A549 (cell line): Measurements from ENCODE around the gene ZBTB22. TPM values are rescaled to one million over a fixed set of nuclear protein-coding genes. Genes with fewer than 3 reads are reported as not detected.

Experiments used
- ATAC-seq, 2 experiments: fragments of 200-7000 bp in 1 of 2; fragments of >200 bp in 1 of 2; cut with Nextera tagmentation in 1 of 2; cut with Tn5 transposase in 1 of 2; 3 replicates each; pipeline versions ENCODE4 v1.8.0 to v1.9.1; 2018 to 2020; ENCODE audit warnings: mild to moderate bottlenecking in 1 of 2, moderate library complexity in 1 of 2
- CTCF ChIA-PET: fragments of 300-600 bp; sonication (Branson Sonifier 250); formaldehyde crosslinking; extraction: SDS; loops from one replicate; lab custom pipeline; 2021; ENCODE audit warnings: antibody characterized with exemption, inconsistent platforms; lab: Yijun Ruan, JAX
- POLR2A ChIA-PET: fragments of 350-600 bp; formaldehyde crosslinking; extraction: SDS; loops from one replicate; lab custom pipeline; 2021; ENCODE audit warnings: antibody characterized with exemption, inconsistent platforms; lab: Yijun Ruan, JAX
- DNase-seq, 2 experiments: peaks; one replicate each; pipeline versions ENCODE4 v3.0.0 to v3.0.0-alpha.2; 2011 to 2016; ENCODE audit warnings: low read depth in 1 of 2, low spot score in 1 of 2
- FAIRE-seq: peaks from 2 replicates; lab custom pipeline; 2011; peaks lifted over from hg19 to GRCh38; lab: Jason Lieb, UNC
- H3K27ac ChIP-seq, 2 experiments: fragments of >200 bp; sonication (Bioruptor Twin); formaldehyde crosslinking; 3 replicates each; pipeline ENCODE4 v1.5.1; 2016 to 2017
- H3K4me1 ChIP-seq: fragments of >200 bp; sonication (Bioruptor Twin); formaldehyde crosslinking; 3 replicates; pipeline ENCODE4 v1.6.1; 2016
- H3K4me2 ChIP-seq: fragments of >200 bp; sonication (Bioruptor Twin); formaldehyde crosslinking; 3 replicates; pipeline ENCODE4 v1.6.1; 2016
- H3K4me3 ChIP-seq: fragments of >200 bp; sonication (Bioruptor Twin); formaldehyde crosslinking; 3 replicates; pipeline ENCODE4 v1.5.1; 2016
- H3K9me3 ChIP-seq: fragments of >200 bp; sonication (Bioruptor Twin); formaldehyde crosslinking; 3 replicates; pipeline ENCODE4 v1.6.1; 2016
- CHD4 ChIP-seq: fragments of 200-600 bp; sonication (generic); IDR thresholded peaks from 2 replicates; pipeline ENCODE4 v1.6.1; 2016; ENCODE audit warnings: antibody characterized with exemption, mild to moderate bottlenecking, borderline replicate concordance
- EHF ChIP-seq: fragments of 250-450 bp; sonication (Bioruptor Pico); IDR thresholded peaks from 2 replicates; pipeline ENCODE4 v1.5.0; 2020; ENCODE audit warnings: mild to moderate bottlenecking
- EP300 ChIP-seq, 2 experiments: fragments of >200 bp; sonication (Bioruptor Twin); formaldehyde crosslinking; IDR thresholded peaks; 2 replicates in 1 of 2; 3 replicates in 1 of 2; pipeline ENCODE4 v1.6.1; 2016 to 2017
- GATA3 ChIP-seq: IDR thresholded peaks from 2 replicates; pipeline ENCODE4 v1.6.1; 2012; ENCODE audit warnings: borderline replicate concordance
- HOXB5 ChIP-seq: fragments of 250-450 bp; sonication (Bioruptor Pico); IDR thresholded peaks from 2 replicates; pipeline ENCODE4 v1.5.0; 2020; ENCODE audit warnings: mild to moderate bottlenecking, moderate library complexity
- JUNB ChIP-seq: fragments of >200 bp; sonication (Bioruptor Twin); formaldehyde crosslinking; IDR thresholded peaks from 2 replicates; pipeline ENCODE4 v1.6.1; 2016
- MAZ ChIP-seq: fragments of 150-350 bp; IDR thresholded peaks from 2 replicates; pipeline ENCODE4 v1.6.1; 2014; ENCODE audit warnings: antibody characterized with exemption, low read depth, low read length, borderline replicate concordance
- MYC ChIP-seq: IDR thresholded peaks from 2 replicates; pipeline ENCODE4 v1.6.1; 2012; ENCODE audit warnings: mild to moderate bottlenecking, inconsistent platforms, low read length, improper control_type of control experiment, borderline replicate concordance
- NPAS2 ChIP-seq: fragments of 250-450 bp; sonication (Bioruptor Pico); IDR thresholded peaks from 2 replicates; pipeline ENCODE4 v1.8.0; 2022; ENCODE audit warnings: mild to moderate bottlenecking, moderate library complexity, borderline replicate concordance
- PHF8 ChIP-seq: fragments of 200-600 bp; sonication (generic); IDR thresholded peaks from 2 replicates; pipeline ENCODE4 v1.6.1; 2016; ENCODE audit warnings: low read depth, mild to moderate bottlenecking, antibody characterized with exemption, moderate library complexity, borderline replicate concordance
- RAD21 ChIP-seq, 2 experiments: fragments of >200 bp in 1 of 2; sonication (Bioruptor Twin) in 1 of 2; formaldehyde crosslinking in 1 of 2; IDR thresholded peaks in 1 of 2; conservative IDR thresholded peaks in 1 of 2; 2 replicates in 1 of 2; 3 replicates in 1 of 2; pipeline ENCODE4 v1.6.1; 2012 to 2018; ENCODE audit warnings: inconsistent platforms in 1 of 2
- RFX5 ChIP-seq: fragments of 450-650 bp; IDR thresholded peaks from 2 replicates; pipeline ENCODE4 v1.7.1; 2014; ENCODE audit warnings: antibody characterized with exemption, mild to moderate bottlenecking, moderate library complexity
- RNF2 ChIP-seq: fragments of 200-600 bp; sonication (generic); IDR thresholded peaks from 2 replicates; pipeline ENCODE4 v1.6.1; 2016; ENCODE audit warnings: low read depth, mild to moderate bottlenecking, antibody characterized with exemption, moderate library complexity, borderline replicate concordance
- SMC3 ChIP-seq: fragments of >200 bp; sonication (Bioruptor Twin); formaldehyde crosslinking; IDR thresholded peaks from 3 replicates; pipeline ENCODE4 v1.6.1; 2018; ENCODE audit warnings: inconsistent platforms
- SREBF2 ChIP-seq: fragments of 450-650 bp; IDR thresholded peaks from 2 replicates; pipeline ENCODE4 v1.6.1; 2014; ENCODE audit warnings: mild to moderate bottlenecking, moderate library complexity
- TFCP2L1 ChIP-seq: fragments of 250-450 bp; sonication (Bioruptor Pico); IDR thresholded peaks from 2 replicates; pipeline ENCODE4 v1.5.0; 2021; ENCODE audit warnings: mild to moderate bottlenecking
- ZNF302 ChIP-seq: fragments of 250-450 bp; sonication (Bioruptor Pico); IDR thresholded peaks from 2 replicates; pipeline ENCODE4 v1.9.0; 2021; ENCODE audit warnings: inconsistent platforms, mild to moderate bottlenecking, moderate library complexity
- ZSCAN20 ChIP-seq: fragments of 250-450 bp; sonication (Bioruptor Pico); IDR thresholded peaks from 2 replicates; pipeline ENCODE4 v1.8.0; 2022; ENCODE audit warnings: mild to moderate bottlenecking, moderate library complexity
- whole genome bisulfite sequencing: methylation state at CpG from one replicate; pipeline ENCODE4 v1.1.6; 2017; ENCODE audit errors: missing lambda C conversion rate; 5-methylcytosine and 5-hydroxymethylcytosine counted together
- polyA plus RNA-seq, 4 experiments: library from polyadenylated mRNA; depleted of rRNA in 3 of 4; stranded (reverse); fragments of >200 nt; fragmentation: RNase III in 1 of 4; extraction: RNeasy Plus Mini Kit Qiagen cat#74134 plus additional on column Dnase treatment in 1 of 4; gene quantifications; 2 replicates in 3 of 4; 3 replicates in 1 of 4; pipeline ENCODE4 v1.2.3, GENCODE V29; 2011 to 2017
- TF ChIP-seq, protein P1 (sequence below): fragments of 450-650 bp; IDR thresholded peaks from 2 replicates; pipeline ENCODE4 v1.6.1; 2014; ENCODE audit warnings: antibody characterized with exemption
- TF ChIP-seq, protein P2 (sequence below): fragments of 250-450 bp; sonication (Bioruptor Pico); IDR thresholded peaks from 2 replicates; pipeline ENCODE4 v1.5.0; 2020; ENCODE audit warnings: low read depth, mild to moderate bottlenecking, moderate library complexity
- TF ChIP-seq, protein P3 (sequence below): fragments of >200 bp; sonication (Bioruptor Twin); formaldehyde crosslinking; IDR thresholded peaks from 3 replicates; pipeline ENCODE4 v1.6.1; 2016
- TF ChIP-seq, protein P4 (sequence below): IDR thresholded peaks from 2 replicates; pipeline ENCODE4 v1.6.1; 2012

ZBTB22 gene
- polyA plus RNA-seq, 2 of the 4 experiments (the other 2 are of a cell fraction): 3.2 to 8.3 TPM

DNA sequence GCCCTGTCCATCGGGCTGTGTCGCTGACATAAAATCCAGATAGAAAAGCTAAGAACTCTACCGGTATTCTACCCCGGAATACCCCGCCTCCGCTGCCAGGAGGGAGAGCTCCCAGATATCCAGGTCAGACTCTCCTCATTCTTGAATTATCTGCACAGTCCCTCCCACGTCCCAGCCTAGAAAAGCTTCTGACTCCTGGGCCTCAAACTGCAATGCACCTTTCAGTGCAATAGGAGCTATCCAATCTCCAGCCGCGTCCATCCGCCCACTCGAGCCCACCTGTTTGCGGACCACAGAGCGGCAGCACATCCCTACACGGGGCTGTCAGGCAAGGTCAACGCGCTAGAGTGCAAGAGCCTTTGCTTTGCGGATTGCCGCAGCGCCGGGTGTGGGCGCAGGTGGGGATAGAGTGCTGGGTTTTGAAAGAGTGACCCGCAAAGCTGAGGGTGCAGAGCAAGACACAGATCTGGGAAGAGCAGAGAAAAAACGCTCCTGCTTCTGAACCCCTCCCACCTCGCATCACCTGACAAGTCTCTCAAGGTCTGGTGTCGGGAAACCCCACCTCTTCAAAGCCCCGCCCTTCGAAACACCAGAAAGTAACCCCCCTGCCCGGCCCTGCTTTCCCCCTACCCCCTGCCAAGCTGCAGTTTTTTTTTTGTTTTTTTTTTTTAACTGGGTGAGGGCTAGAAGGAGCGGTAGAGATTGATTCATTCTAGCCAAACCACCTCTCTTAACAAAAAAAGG is 5.0 kb downstream of the ZBTB22 start:
- ChIA-PET CTCF (interaction anchor here (0.9 to 6.0 kb wide), 4 partner anchors 12 to 34 kb away, joined by 3 to 40 read pairs (median 9); partner anchors contain the start of gene RGL2), POLR2A (interaction anchor here (1.1 kb wide), 1 partner anchor 13 kb away, joined by 5 read pairs; no protein-coding TSS in a partner anchor)
- Histone ChIP-seq H3K9me3 (no peaks in the 10 kb centered on the region), H3K4me2 (peak overlapping the region; percentile 92), H3K4me1 (peaks cover 25% of the 10 kb centered on the region), H3K27ac (peak overlapping the region; percentile 93 to 97), H3K4me3 (peak overlapping the region; percentile 74)
- DNase-seq (peak; percentile 79 to 85), ATAC-seq (peak; percentile 44 to 69; a peak in 5 of 6 replicates), FAIRE-seq (no peak)
- WGBS: 20% methylated on average over 15 of the region's 29 CpGs
- no peak for TF ChIP-seq ZSCAN20 (CRISPR knock-in tag)
- no peak for TF ChIP-seq SREBF2
- TF ChIP-seq MAZ: no peak
- TF ChIP-seq JUNB: no peak
- TF ChIP-seq, protein P1, sequence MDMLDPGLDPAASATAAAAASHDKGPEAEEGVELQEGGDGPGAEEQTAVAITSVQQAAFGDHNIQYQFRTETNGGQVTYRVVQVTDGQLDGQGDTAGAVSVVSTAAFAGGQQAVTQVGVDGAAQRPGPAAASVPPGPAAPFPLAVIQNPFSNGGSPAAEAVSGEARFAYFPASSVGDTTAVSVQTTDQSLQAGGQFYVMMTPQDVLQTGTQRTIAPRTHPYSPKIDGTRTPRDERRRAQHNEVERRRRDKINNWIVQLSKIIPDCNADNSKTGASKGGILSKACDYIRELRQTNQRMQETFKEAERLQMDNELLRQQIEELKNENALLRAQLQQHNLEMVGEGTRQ: peak; percentile 61

DNA sequence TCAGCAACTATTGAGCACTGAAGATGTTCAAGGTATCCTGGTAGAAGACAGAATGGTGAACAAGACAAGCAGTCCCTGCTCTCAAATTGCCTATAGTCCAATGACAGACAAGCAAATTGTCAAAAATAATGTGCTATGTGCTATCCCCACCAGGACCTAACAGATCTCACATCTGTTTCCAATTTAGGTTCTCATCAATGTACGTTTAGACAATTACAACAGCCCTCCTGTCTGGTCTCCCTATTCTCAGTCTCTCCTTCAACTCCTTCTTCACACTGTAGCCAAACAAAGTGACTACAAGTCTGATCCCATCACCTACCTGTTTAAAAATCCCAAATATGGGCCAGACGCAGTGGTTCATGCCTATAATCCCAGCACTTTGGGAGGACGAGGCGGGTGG is 11.2 kb downstream of the ZBTB22 start:
- no peak for DNase-seq
- CTCF ChIA-PET: interaction anchor here (0.8 kb wide), 1 partner anchor 22 kb away, joined by 3 read pairs; no protein-coding TSS in a partner anchor
- ATAC-seq: no peak

DNA sequence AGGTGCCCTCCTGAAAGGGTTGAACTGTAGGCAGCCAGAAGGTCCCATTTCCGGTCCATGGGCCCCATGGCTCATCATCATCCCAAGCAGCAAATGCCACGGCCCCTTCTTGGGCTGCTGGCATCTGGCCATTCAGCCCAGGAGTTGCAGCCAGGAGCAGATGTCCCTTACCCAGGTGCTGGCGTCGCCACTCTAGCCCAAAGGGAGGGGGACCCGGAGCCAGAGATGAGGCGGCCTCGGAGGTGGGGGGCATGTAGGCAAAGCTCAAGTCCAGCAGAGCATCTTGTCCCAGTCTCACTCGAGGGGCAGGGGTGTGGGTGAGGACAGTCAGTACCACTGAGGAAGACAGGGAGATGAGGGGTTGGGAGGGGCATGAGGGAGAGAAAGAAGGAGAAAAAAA is 12.5 kb downstream of the ZBTB22 start:
- Histone ChIP-seq H3K4me3 (no peak overlapping the region), H3K4me1 (no peaks in the 10 kb centered on the region), H3K4me2 (no peak overlapping the region), H3K27ac (no peak overlapping the region), H3K9me3 (no peaks in the 10 kb centered on the region)
- no peak for DNase-seq
- ChIA-PET CTCF (interaction anchor here (1.4 kb wide), 1 partner anchor 121 kb away, joined by 3 read pairs; no protein-coding TSS in a partner anchor), POLR2A (no interaction called here)
- 90% methylated on average over 5 of the region's 8 CpGs for WGBS
- ATAC-seq: no peak
- no peak for FAIRE-seq
- no peak for TF ChIP-seq RAD21 (conservative IDR thresholded peaks at IDR 0.05 in 1 of 2, IDR thresholded peaks at IDR 0.05 in 1 of 2)
- TF ChIP-seq, protein P2, sequence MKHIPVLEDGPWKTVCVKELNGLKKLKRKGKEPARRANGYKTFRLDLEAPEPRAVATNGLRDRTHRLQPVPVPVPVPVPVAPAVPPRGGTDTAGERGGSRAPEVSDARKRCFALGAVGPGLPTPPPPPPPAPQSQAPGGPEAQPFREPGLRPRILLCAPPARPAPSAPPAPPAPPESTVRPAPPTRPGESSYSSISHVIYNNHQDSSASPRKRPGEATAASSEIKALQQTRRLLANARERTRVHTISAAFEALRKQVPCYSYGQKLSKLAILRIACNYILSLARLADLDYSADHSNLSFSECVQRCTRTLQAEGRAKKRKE (CRISPR knock-in tag): no peak

More for the DNA sequence above, 11.2 kb downstream of the ZBTB22 start:
- 98% methylated on average over 4 of the region's 4 CpGs for whole genome bisulfite sequencing
- no peaks in the 10 kb centered on the region for H3K4me1 ChIP-seq
- POLR2A ChIA-PET: no interaction called here
- TF ChIP-seq SREBF2: no peak
- no peak for TF ChIP-seq EP300 (IDR thresholded peaks at IDR 0.05)
- TF ChIP-seq, protein P3, sequence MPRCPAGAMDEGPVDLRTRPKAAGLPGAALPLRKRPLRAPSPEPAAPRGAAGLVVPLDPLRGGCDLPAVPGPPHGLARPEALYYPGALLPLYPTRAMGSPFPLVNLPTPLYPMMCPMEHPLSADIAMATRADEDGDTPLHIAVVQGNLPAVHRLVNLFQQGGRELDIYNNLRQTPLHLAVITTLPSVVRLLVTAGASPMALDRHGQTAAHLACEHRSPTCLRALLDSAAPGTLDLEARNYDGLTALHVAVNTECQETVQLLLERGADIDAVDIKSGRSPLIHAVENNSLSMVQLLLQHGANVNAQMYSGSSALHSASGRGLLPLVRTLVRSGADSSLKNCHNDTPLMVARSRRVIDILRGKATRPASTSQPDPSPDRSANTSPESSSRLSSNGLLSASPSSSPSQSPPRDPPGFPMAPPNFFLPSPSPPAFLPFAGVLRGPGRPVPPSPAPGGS: no peak
- TF ChIP-seq RNF2: no peak
- no peak for TF ChIP-seq GATA3
- TF ChIP-seq ZNF302 (CRISPR knock-in tag): no peak
- no peak for TF ChIP-seq CHD4
- TF ChIP-seq NPAS2 (CRISPR knock-in tag): no peak
- no peak for TF ChIP-seq MYC
- TF ChIP-seq TFCP2L1 (CRISPR knock-in tag): no peak
- TF ChIP-seq, protein P4, sequence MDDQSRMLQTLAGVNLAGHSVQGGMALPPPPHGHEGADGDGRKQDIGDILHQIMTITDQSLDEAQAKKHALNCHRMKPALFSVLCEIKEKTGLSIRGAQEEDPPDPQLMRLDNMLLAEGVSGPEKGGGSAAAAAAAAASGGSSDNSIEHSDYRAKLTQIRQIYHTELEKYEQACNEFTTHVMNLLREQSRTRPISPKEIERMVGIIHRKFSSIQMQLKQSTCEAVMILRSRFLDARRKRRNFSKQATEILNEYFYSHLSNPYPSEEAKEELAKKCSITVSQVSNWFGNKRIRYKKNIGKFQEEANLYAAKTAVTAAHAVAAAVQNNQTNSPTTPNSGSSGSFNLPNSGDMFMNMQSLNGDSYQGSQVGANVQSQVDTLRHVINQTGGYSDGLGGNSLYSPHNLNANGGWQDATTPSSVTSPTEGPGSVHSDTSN: no peak
- TF ChIP-seq RFX5: no peak
- TF ChIP-seq SMC3: no peak
- TF ChIP-seq HOXB5 (CRISPR knock-in tag): no peak
- no peak for TF ChIP-seq EHF
- no peak for TF ChIP-seq PHF8
- H3K4me2 ChIP-seq: no peak overlapping the region
- no peaks in the 10 kb centered on the region for H3K9me3 ChIP-seq
- no peak overlapping the region for H3K27ac ChIP-seq
- H3K4me3 ChIP-seq: no peak overlapping the region
- no peak for FAIRE-seq
